SU-DHL-6 (cell line): Measurements from ENCODE around the gene PHACTR2.

Experiments used
- EZH2phosphoT487 ChIP-seq: fragments of 200-600 bp; sonication (generic), shearing (Covaris generic); conservative IDR thresholded peaks from 2 replicates; pipeline ENCODE4 v1.6.1; 2018; ENCODE audit warnings: mild to moderate bottlenecking, antibody characterized with exemption, low read length, moderate library complexity, mixed read lengths
- TF ChIP-seq, protein P1 (sequence below): fragments of 200-600 bp; sonication (generic); IDR thresholded peaks from one replicate; pipeline ENCODE4 v1.5.1; 2017; ENCODE audit warnings: antibody characterized with exemption, mild to moderate bottlenecking, low read length, moderate library complexity; ENCODE audit not compliant: insufficient read depth, poor library complexity, severe bottlenecking

DNA sequence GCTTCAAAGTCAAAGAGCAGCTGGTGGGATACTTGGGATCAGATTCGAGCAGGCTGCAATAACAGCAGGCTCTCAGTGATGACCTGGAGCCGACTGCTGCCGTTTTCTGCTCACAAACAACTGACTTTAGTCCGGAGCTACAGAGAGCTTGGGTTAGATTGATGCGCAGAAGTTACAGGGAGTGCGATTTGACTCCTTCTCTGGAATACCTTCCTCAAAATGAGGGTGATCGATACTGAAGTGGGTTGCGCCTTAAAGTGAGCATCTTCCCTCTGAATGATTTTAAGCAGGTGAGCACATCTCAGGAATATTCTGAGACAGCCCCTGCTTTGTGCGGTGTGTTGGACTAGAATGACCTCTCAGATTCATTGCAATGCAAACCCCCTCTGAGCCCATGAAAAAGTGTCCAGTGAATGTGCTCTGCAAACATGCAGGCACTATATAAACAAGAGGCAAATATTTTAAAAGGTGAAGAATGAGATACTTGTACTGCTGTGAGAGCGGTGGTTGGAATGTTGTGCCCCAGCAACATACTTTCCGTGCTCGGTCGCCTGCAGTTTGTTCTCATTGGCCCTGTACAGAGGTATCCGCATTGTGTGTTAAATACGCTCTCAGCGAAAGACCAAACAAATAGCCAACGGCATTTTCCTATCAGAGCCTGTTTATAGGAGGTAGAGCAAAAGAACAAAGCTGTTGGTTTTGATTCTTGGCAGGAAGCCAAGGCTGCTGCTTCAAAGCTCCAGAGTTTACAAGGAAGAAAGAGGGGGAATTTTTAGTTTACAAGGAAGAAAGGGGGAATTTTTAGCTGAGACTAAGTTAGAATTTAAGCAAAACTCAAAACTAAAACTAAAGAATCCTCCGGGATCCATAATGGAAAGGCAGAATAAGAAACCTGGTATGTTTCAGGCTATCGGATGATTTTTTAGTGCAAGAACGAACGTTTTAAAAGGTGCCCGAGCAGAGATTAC lies 67.7 kb downstream of the PHACTR2 start:
- TF ChIP-seq, protein P1, sequence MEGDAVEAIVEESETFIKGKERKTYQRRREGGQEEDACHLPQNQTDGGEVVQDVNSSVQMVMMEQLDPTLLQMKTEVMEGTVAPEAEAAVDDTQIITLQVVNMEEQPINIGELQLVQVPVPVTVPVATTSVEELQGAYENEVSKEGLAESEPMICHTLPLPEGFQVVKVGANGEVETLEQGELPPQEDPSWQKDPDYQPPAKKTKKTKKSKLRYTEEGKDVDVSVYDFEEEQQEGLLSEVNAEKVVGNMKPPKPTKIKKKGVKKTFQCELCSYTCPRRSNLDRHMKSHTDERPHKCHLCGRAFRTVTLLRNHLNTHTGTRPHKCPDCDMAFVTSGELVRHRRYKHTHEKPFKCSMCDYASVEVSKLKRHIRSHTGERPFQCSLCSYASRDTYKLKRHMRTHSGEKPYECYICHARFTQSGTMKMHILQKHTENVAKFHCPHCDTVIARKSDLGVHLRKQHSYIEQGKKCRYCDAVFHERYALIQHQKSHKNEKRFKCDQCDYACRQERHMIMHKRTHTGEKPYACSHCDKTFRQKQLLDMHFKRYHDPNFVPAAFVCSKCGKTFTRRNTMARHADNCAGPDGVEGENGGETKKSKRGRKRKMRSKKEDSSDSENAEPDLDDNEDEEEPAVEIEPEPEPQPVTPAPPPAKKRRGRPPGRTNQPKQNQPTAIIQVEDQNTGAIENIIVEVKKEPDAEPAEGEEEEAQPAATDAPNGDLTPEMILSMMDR = no peak
- TF ChIP-seq EZH2phosphoT487 = no peak
